K562 (cell line): ENCODE results near the gene PRMT5. TPM values are rescaled to one million over a fixed set of nuclear protein-coding genes. Genes with fewer than 3 reads are reported as not detected.

Source experiments
- ATF7 ChIP-seq: fragments of 450-650 bp; IDR thresholded peaks from 2 replicates; pipeline ENCODE4 v1.7.1; 2014; ENCODE audit warnings: mild to moderate bottlenecking, moderate library complexity
- BRD4 ChIP-seq: fragments of 200-600 bp; sonication (generic); IDR thresholded peaks from 2 replicates; pipeline ENCODE4 v1.6.1; 2017; ENCODE audit warnings: inconsistent platforms
- EGR1 ChIP-seq: fragments of 450-650 bp; conservative IDR thresholded peaks from 2 replicates; pipeline ENCODE4 v1.6.1; 2017; ENCODE audit warnings: mild to moderate bottlenecking
- ELF4 ChIP-seq: fragments of 450-650 bp; formaldehyde crosslinking; IDR thresholded peaks from 2 replicates; pipeline ENCODE4 v1.4.0; 2022; ENCODE audit warnings: missing genetic modification characterization
- FOXJ3 ChIP-seq: sonication (generic); formaldehyde crosslinking; IDR thresholded peaks from 2 replicates; pipeline ENCODE4 v1.4.0; 2020; ENCODE audit warnings: mild to moderate bottlenecking, missing genetic modification reagents
- GABPA ChIP-seq: fragments of 200-800 bp; sonication (Bioruptor generic); conservative IDR thresholded peaks from 2 replicates; pipeline ENCODE4 v1.6.1; 2016; ENCODE audit warnings: low read depth, missing genetic modification characterization, missing compliant biosample characterization
- HDAC2 ChIP-seq: fragments of 450-650 bp; IDR thresholded peaks from 2 replicates; pipeline ENCODE4 v1.6.1; 2016; ENCODE audit warnings: mild to moderate bottlenecking
- HNRNPK ChIP-seq: fragments of 200-400 bp; formaldehyde crosslinking; IDR thresholded peaks from one replicate; pipeline ENCODE4 v1.6.1; 2018; ENCODE audit warnings: mild to moderate bottlenecking, low read depth, low read length; ENCODE audit not compliant: poor library complexity, severe bottlenecking
- HNRNPL ChIP-seq: fragments of 200-400 bp; formaldehyde crosslinking; IDR thresholded peaks from 2 replicates; pipeline ENCODE4 v1.6.1; 2017; ENCODE audit warnings: low read depth, mild to moderate bottlenecking, low read length
- ILK ChIP-seq: fragments of 450-650 bp; IDR thresholded peaks from 2 replicates; pipeline ENCODE4 v1.6.1; 2016; ENCODE audit warnings: missing genetic modification characterization, low read depth, mild to moderate bottlenecking, missing compliant biosample characterization, moderate library complexity, borderline replicate concordance
- LCOR ChIP-seq: sonication (generic); formaldehyde crosslinking; IDR thresholded peaks from 2 replicates; pipeline ENCODE4 v1.8.0; 2022; ENCODE audit warnings: mild to moderate bottlenecking, missing genetic modification reagents
- POLR2AphosphoS5 ChIP-seq: IDR thresholded peaks from 2 replicates; pipeline ENCODE4 v1.6.1; 2011; ENCODE audit warnings: mild to moderate bottlenecking, low read depth, low read length, moderate library complexity; ENCODE audit not compliant: control insufficient read depth, insufficient read depth
- ZBED1 ChIP-seq: IDR thresholded peaks from 2 replicates; pipeline ENCODE4 v1.6.1; 2014
- ZNF316 ChIP-seq: fragments of 450-650 bp; IDR thresholded peaks from 2 replicates; pipeline ENCODE4 v1.6.1; 2016
- ZNF347 ChIP-seq: fragments of 450-650 bp; formaldehyde crosslinking; IDR thresholded peaks from 2 replicates; pipeline ENCODE4 v1.4.0; 2020; ENCODE audit warnings: low read depth, mild to moderate bottlenecking, moderate library complexity
- ZNF384 ChIP-seq: IDR thresholded peaks from 2 replicates; pipeline ENCODE4 v1.6.1; 2012; ENCODE audit warnings: low read depth, low read length, improper control_type of control experiment
- polyA plus RNA-seq, 8 experiments: library from polyadenylated mRNA; depleted of rRNA in 4 of 8; stranded (reverse) in 5 of 8; unstranded in 3 of 8; fragments of >200 nt; fragmentation: Nextera tagmentation in 2 of 8; fragmentation: Illumina TruSeq in 1 of 8; extraction: Ambion mirVana in 2 of 8; extraction: Trizol in 1 of 8; gene quantifications; 2 replicates each; pipeline versions ENCODE4 v1.2.1 to v1.2.3, GENCODE V29; 2011 to 2014; ENCODE audit warnings: inconsistent platforms in 1 of 8, missing spikeins in 1 of 8
- total RNA-seq, 7 experiments: library from RNA; depleted of rRNA in 6 of 7; stranded (reverse); fragments of >200 nt in 6 of 7; fragmentation: Illumina TruSeq in 2 of 7; extraction: Trizol in 2 of 7; gene quantifications; 2 replicates each; pipeline versions ENCODE4 v1.2.1 to v1.2.3, GENCODE V29; 2011 to 2021; ENCODE audit warnings: low replicate concordance in 1 of 7
- TF ChIP-seq, protein P1 (sequence below): fragments of 450-650 bp; formaldehyde crosslinking; IDR thresholded peaks from 2 replicates; pipeline ENCODE4 v1.4.0; 2022; ENCODE audit warnings: missing genetic modification characterization
- TF ChIP-seq, protein P2 (sequence below): fragments of 450-650 bp; formaldehyde crosslinking; IDR thresholded peaks from 2 replicates; pipeline ENCODE4 v1.4.0; 2022; ENCODE audit warnings: missing genetic modification characterization
- TF ChIP-seq, protein P3 (sequence below): fragments of 250-450 bp; sonication (Bioruptor Pico); IDR thresholded peaks from 2 replicates; pipeline ENCODE4 v1.5.1; 2021; ENCODE audit warnings: mild to moderate bottlenecking

PRMT5 gene
- total and polyA plus RNA-seq, 9 of the 15 experiments (the other 6 are each of a cell fraction or from before 2014, with no cell fraction given), result 114 to 552 (median 222) TPM

DNA sequence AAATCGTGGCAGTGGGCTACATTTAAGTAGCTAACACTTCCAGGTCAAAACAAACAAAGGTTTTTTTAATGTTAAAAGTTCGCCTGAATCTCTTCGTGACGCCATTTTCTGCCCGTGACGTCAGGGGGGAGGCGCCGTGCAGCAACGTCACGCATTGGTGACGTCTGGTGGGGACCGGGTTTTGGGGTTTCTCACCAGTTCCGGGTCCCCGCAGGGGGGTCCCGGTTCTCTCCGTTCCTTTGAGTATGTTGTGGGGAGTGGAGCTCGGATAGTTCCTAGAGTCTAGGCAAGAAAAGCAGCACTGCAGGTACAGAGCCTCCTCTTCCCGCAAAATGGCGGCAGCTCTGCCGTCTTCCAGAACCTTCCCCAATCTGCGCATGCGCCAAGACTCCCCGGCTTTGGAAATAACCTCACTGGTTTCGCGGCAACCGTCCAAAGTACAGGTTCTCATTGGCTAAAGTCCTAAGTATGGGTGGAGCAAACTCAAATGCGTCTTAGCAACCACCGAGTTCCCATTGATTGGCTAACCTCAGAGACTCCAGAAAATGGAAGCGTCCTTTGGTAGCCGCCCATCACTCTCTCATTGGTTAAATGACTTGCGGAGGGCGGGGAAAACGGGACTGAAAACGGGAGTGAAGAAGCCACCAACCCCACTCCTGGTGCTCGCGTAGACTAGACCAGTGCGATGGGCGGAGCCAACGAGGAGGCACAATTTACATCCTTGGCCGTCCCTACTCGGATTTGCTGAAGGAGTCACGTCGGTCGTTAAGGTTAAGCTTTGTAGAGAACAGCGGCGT is 10.2 kb downstream of the PRMT5 start, which contains the start of gene RBM23 (continued):
- TF ChIP-seq, protein P1, sequence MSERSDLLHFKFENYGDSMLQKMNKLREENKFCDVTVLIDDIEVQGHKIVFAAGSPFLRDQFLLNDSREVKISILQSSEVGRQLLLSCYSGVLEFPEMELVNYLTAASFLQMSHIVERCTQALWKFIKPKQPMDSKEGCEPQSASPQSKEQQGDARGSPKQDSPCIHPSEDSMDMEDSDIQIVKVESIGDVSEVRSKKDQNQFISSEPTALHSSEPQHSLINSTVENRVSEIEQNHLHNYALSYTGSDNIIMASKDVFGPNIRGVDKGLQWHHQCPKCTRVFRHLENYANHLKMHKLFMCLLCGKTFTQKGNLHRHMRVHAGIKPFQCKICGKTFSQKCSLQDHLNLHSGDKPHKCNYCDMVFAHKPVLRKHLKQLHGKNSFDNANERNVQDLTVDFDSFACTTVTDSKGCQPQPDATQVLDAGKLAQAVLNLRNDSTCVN, result no peak
- TF ChIP-seq EGR1 (no peak; the same call in 1 of the 2 replicates), FOXJ3 (CRISPR knock-in tag) (no peak), LCOR (CRISPR knock-in tag) (peak; percentile 51; the same call in 1 of the 2 replicates), HNRNPL (no peak), ZNF347 (CRISPR knock-in tag) (no peak), ELF4 (CRISPR knock-in tag) (no peak), ZNF384 (no peak), ATF7 (peak; percentile 97), HNRNPK (no peak), ZBED1 (no peak), ZNF316 (no peak), GABPA (tag) (peak; percentile 79), POLR2AphosphoS5 (peak; percentile 78), BRD4 (no peak), ILK (tag) (no peak), HDAC2 (no peak)
- TF ChIP-seq, protein P2, sequence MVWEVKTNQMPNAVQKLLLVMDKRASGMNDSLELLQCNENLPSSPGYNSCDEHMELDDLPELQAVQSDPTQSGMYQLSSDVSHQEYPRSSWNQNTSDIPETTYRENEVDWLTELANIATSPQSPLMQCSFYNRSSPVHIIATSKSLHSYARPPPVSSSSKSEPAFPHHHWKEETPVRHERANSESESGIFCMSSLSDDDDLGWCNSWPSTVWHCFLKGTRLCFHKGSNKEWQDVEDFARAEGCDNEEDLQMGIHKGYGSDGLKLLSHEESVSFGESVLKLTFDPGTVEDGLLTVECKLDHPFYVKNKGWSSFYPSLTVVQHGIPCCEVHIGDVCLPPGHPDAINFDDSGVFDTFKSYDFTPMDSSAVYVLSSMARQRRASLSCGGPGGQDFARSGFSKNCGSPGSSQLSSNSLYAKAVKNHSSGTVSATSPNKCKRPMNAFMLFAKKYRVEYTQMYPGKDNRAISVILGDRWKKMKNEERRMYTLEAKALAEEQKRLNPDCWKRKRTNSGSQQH (CRISPR knock-in tag), result no peak
- TF ChIP-seq, protein P3, sequence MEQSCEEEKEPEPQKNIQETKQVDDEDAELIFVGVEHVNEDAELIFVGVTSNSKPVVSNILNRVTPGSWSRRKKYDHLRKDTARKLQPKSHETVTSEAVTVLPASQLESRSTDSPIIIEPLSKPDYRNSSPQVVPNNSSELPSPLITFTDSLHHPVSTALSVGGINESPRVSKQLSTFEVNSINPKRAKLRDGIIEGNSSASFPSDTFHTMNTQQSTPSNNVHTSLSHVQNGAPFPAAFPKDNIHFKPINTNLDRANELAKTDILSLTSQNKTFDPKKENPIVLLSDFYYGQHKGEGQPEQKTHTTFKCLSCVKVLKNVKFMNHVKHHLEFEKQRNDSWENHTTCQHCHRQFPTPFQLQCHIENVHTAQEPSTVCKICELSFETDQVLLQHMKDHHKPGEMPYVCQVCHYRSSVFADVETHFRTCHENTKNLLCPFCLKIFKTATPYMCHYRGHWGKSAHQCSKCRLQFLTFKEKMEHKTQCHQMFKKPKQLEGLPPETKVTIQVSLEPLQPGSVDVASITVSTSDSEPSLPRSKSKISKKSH (CRISPR knock-in tag), result no peak
